ENCODE results near the gene FLNA.
"Not testable (repeated sequence)": the region's sequence is repeated elsewhere in the genome, so short reads cannot be mapped to it uniquely, and the experiment has no call there.

The FLNA gene

GRCh38 chrX:154310616-154311536 lies 63.6 kb downstream of the FLNA start:
- H3K4me3 ChIP-seq (ENCODE audit: extremely low read depth, insufficient read depth, low read length, poor library complexity, severe bottlenecking) = no peak overlapping the region
- no peak overlapping the region for H3K27ac ChIP-seq (ENCODE audit: low read depth, low read length, severe bottlenecking)
- H3K9me3 ChIP-seq (ENCODE audit: control insufficient read depth, low read length) = no peaks in the 10 kb centered on the region
- WGBS, 2 experiments (ENCODE audit: insufficient coverage in 2 of 2) = 84 to 88% methylated on average over 8 to 12 of the region's 19 CpGs
- H3K36me3 ChIP-seq (ENCODE audit: control insufficient read depth, insufficient read depth, low read length) = no peaks in the 10 kb centered on the region
- H3K4me1 ChIP-seq (ENCODE audit: control insufficient read depth, insufficient read depth, low read length, poor library complexity, severe bottlenecking) = no peaks in the 10 kb centered on the region

- WGBS, 2 experiments (ENCODE audit: insufficient coverage in 2 of 2) = 95 to 100% methylated on average over 2 to 4 of the region's 16 CpGs
- Histone ChIP-seq H3K27ac (ENCODE audit: low read depth, low read length, severe bottlenecking) (no peak overlapping the region), H3K9me3 (ENCODE audit: control insufficient read depth, low read length) (no peaks in the 10 kb centered on the region), H3K4me1 (ENCODE audit: control insufficient read depth, insufficient read depth, low read length, poor library complexity, severe bottlenecking) (peaks cover 4% of the 10 kb centered on the region), H3K36me3 (ENCODE audit: control insufficient read depth, insufficient read depth, low read length) (no peaks in the 10 kb centered on the region), H3K4me3 (ENCODE audit: extremely low read depth, insufficient read depth, low read length, poor library complexity, severe bottlenecking) (no peak overlapping the region)
Measured at GRCh38 chrX:154309041-154309775, 65.2 kb downstream of the FLNA start.

- Histone ChIP-seq H3K27ac (ENCODE audit: low read depth, low read length, severe bottlenecking) (no peak overlapping the region), H3K36me3 (ENCODE audit: control insufficient read depth, insufficient read depth, low read length) (no peaks in the 10 kb centered on the region), H3K9me3 (ENCODE audit: control insufficient read depth, low read length) (no peaks in the 10 kb centered on the region), H3K4me3 (ENCODE audit: extremely low read depth, insufficient read depth, low read length, poor library complexity, severe bottlenecking) (no peak overlapping the region), H3K4me1 (ENCODE audit: control insufficient read depth, insufficient read depth, low read length, poor library complexity, severe bottlenecking) (peaks cover 4% of the 10 kb centered on the region)
- WGBS, 2 experiments (ENCODE audit: insufficient coverage in 2 of 2) = 58% methylated on average over 6 of the region's 9 CpGs; no CpG with 5 or more reads in 1 of the 2 experiments
Measured at GRCh38 chrX:154308108-154308946, 66.1 kb downstream of the FLNA start.

- H3K4me3 ChIP-seq (ENCODE audit: extremely low read depth, insufficient read depth, low read length, poor library complexity, severe bottlenecking) = no peak overlapping the region
- H3K4me1 ChIP-seq (ENCODE audit: control insufficient read depth, insufficient read depth, low read length, poor library complexity, severe bottlenecking) = peaks cover 4% of the 10 kb centered on the region
- 97 to 100% methylated on average over 3 to 4 of the region's 6 CpGs for WGBS, 2 experiments (ENCODE audit: insufficient coverage in 2 of 2)
- no peak overlapping the region for H3K27ac ChIP-seq (ENCODE audit: low read depth, low read length, severe bottlenecking)
- no peaks in the 10 kb centered on the region for H3K36me3 ChIP-seq (ENCODE audit: control insufficient read depth, insufficient read depth, low read length)
- H3K9me3 ChIP-seq (ENCODE audit: control insufficient read depth, low read length) = no peaks in the 10 kb centered on the region
Measured at GRCh38 chrX:154307202-154307601, 67.2 kb downstream of the FLNA start.

- Histone ChIP-seq H3K4me1 (ENCODE audit: control insufficient read depth, insufficient read depth, low read length, poor library complexity, severe bottlenecking) (peaks cover 4% of the 10 kb centered on the region), H3K27ac (ENCODE audit: low read depth, low read length, severe bottlenecking) (no peak overlapping the region), H3K9me3 (ENCODE audit: control insufficient read depth, low read length) (no peaks in the 10 kb centered on the region), H3K36me3 (ENCODE audit: control insufficient read depth, insufficient read depth, low read length) (no peaks in the 10 kb centered on the region), H3K4me3 (ENCODE audit: extremely low read depth, insufficient read depth, low read length, poor library complexity, severe bottlenecking) (no peak overlapping the region)
- 98 to 100% methylated on average over 3 to 6 of the region's 11 CpGs for whole genome bisulfite sequencing, 2 experiments (ENCODE audit: insufficient coverage in 2 of 2)
Measured at GRCh38 chrX:154305541-154306205, 68.8 kb downstream of the FLNA start.

- peaks cover 4% of the 10 kb centered on the region for H3K4me1 ChIP-seq (ENCODE audit: control insufficient read depth, insufficient read depth, low read length, poor library complexity, severe bottlenecking)
- no peak overlapping the region for H3K4me3 ChIP-seq (ENCODE audit: extremely low read depth, insufficient read depth, low read length, poor library complexity, severe bottlenecking)
- no peaks in the 10 kb centered on the region for H3K9me3 ChIP-seq (ENCODE audit: control insufficient read depth, low read length)
- H3K27ac ChIP-seq (ENCODE audit: low read depth, low read length, severe bottlenecking) = no peak overlapping the region
- no peaks in the 10 kb centered on the region for H3K36me3 ChIP-seq (ENCODE audit: control insufficient read depth, insufficient read depth, low read length)
- WGBS, 2 experiments (ENCODE audit: insufficient coverage in 2 of 2) = 74% methylated on average over 3 of the region's 10 CpGs; no CpG with 5 or more reads in 1 of the 2 experiments
Measured at GRCh38 chrX:154304846-154305245, 69.6 kb downstream of the FLNA start.

GRCh38 chrX:154303476-154303875 lies 71.0 kb downstream of the FLNA start:
- H3K27ac ChIP-seq (ENCODE audit: low read depth, low read length, severe bottlenecking) = no peak overlapping the region
- peaks cover 4% of the 10 kb centered on the region for H3K4me1 ChIP-seq (ENCODE audit: control insufficient read depth, insufficient read depth, low read length, poor library complexity, severe bottlenecking)
- no peak overlapping the region for H3K4me3 ChIP-seq (ENCODE audit: extremely low read depth, insufficient read depth, low read length, poor library complexity, severe bottlenecking)
- WGBS, 2 experiments (ENCODE audit: insufficient coverage in 2 of 2) = 80 to 100% methylated on average over 4 to 6 of the region's 8 CpGs
- no peaks in the 10 kb centered on the region for H3K9me3 ChIP-seq (ENCODE audit: control insufficient read depth, low read length)
- no peaks in the 10 kb centered on the region for H3K36me3 ChIP-seq (ENCODE audit: control insufficient read depth, insufficient read depth, low read length)

GRCh38 chrX:154302998-154303397 lies 71.4 kb downstream of the FLNA start:
- H3K27ac ChIP-seq (ENCODE audit: low read depth, low read length, severe bottlenecking); H3K4me3 ChIP-seq (ENCODE audit: extremely low read depth, insufficient read depth, low read length, poor library complexity, severe bottlenecking); H3K36me3 ChIP-seq (ENCODE audit: control insufficient read depth, insufficient read depth, low read length); H3K4me1 ChIP-seq (ENCODE audit: control insufficient read depth, insufficient read depth, low read length, poor library complexity, severe bottlenecking); H3K9me3 ChIP-seq (ENCODE audit: control insufficient read depth, low read length): not testable (repeated sequence)
- 71 to 100% methylated on average over 1 to 3 of the region's 7 CpGs for WGBS, 2 experiments (ENCODE audit: insufficient coverage in 2 of 2)

GRCh38 chrX:154300816-154301215 lies 73.6 kb downstream of the FLNA start:
- no peak overlapping the region for H3K27ac ChIP-seq (ENCODE audit: low read depth, low read length, severe bottlenecking)
- 86 to 100% methylated on average over 1 to 4 of the region's 8 CpGs for WGBS, 2 experiments (ENCODE audit: insufficient coverage in 2 of 2)
- H3K36me3 ChIP-seq (ENCODE audit: control insufficient read depth, insufficient read depth, low read length) = no peaks in the 10 kb centered on the region
- no peaks in the 10 kb centered on the region for H3K9me3 ChIP-seq (ENCODE audit: control insufficient read depth, low read length)
- H3K4me3 ChIP-seq (ENCODE audit: extremely low read depth, insufficient read depth, low read length, poor library complexity, severe bottlenecking) = no peak overlapping the region
- H3K4me1 ChIP-seq (ENCODE audit: control insufficient read depth, insufficient read depth, low read length, poor library complexity, severe bottlenecking) = peaks cover 4% of the 10 kb centered on the region
